Measurements from ENCODE around the gene LYAR.
A peak's percentile ranks its signal among the peaks of the same experiment; 100 is the strongest.
"Not testable (repeated sequence)": the region's sequence is repeated elsewhere in the genome, so short reads cannot be mapped to it uniquely, and the experiment has no call there.

LYAR gene

DNA sequence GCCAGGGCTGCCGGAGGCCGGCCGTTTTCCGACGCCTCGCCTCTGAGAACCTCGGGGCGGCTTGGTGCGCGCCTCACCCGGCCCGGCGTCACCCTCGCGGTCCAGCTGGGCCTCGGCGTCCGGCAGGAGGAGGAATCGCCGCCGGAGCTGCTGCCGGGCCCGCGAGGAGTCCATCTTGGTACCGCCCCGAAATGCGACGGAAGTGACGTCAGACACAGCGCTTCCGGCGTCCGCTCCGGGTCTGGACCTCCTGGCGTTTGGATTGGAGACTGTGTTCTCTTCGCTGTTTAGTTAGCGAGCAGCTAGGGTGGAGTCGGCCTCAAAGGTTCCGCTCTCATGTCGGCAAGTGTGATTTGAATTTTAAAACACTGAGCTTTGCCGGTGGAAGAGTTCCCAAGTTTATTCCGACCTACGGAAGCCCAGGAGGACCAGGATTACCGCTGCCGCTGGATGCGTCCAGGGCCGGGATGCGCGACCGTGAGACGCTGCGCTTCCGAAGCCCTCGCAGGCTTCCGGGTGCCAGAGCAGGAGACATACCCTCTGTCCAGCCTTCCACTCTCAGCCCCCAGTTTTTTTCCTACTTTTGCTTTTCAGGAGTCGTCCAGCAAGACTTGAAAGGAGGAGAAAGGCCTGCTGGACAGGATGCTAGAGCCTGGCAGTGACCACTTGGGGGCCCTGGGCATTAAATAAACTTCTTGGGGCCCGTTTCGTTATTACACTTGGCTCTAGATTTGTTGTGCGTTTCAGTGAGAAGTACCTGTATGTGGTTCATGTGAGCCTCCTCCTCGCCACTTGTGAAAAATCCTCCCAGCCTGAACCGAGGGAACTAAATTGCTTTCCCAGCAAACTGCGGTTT is 41.7 kb downstream of the LYAR start, which contains the start of gene TMEM128:
Gene TMEM128, minus strand, starts transcription at position 195 of the 856 bp plus-strand sequence. Its CDS starts 21 bp downstream, at position 174.
- H4K20me1 ChIP-seq (ENCODE audit: insufficient read depth, low read length): no peaks in the 10 kb centered on the region
- H3K9ac ChIP-seq (ENCODE audit: low read length): peak within 1 kb of the TSS; percentile 89
- no peaks in the 10 kb centered on the region for H3F3A ChIP-seq (ENCODE audit: insufficient read depth, low read length)
- no peak within 1 kb of the TSS; the same call in 1 of the 2 replicates for H2AFZ ChIP-seq (ENCODE audit: low read length)
- no peaks in the 10 kb centered on the region for H3K9me2 ChIP-seq (ENCODE audit: low read depth, low read length)
- peak within 1 kb of the TSS; percentile 84 for H3K4me3 ChIP-seq (ENCODE audit: low read depth, low read length, poor library complexity, severe bottlenecking)
- peaks cover 14% of the 10 kb centered on the region for H3K4me1 ChIP-seq (ENCODE audit: insufficient read depth, low read length, severe bottlenecking)
- TF ChIP-seq, protein P1, sequence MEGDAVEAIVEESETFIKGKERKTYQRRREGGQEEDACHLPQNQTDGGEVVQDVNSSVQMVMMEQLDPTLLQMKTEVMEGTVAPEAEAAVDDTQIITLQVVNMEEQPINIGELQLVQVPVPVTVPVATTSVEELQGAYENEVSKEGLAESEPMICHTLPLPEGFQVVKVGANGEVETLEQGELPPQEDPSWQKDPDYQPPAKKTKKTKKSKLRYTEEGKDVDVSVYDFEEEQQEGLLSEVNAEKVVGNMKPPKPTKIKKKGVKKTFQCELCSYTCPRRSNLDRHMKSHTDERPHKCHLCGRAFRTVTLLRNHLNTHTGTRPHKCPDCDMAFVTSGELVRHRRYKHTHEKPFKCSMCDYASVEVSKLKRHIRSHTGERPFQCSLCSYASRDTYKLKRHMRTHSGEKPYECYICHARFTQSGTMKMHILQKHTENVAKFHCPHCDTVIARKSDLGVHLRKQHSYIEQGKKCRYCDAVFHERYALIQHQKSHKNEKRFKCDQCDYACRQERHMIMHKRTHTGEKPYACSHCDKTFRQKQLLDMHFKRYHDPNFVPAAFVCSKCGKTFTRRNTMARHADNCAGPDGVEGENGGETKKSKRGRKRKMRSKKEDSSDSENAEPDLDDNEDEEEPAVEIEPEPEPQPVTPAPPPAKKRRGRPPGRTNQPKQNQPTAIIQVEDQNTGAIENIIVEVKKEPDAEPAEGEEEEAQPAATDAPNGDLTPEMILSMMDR (IDR thresholded peaks at IDR 0.05; ENCODE audit: low read length): no peak
- no peak for TF ChIP-seq EZH2 (IDR thresholded peaks at IDR 0.05; ENCODE audit: borderline replicate concordance, low read length)
- peak within 1 kb of the TSS; percentile 57 for H3K27ac ChIP-seq (ENCODE audit: low read depth, low read length, poor library complexity, severe bottlenecking)
- peaks cover 15% of the 10 kb centered on the region; the same call in 1 of the 2 replicates for H3K36me3 ChIP-seq (ENCODE audit: insufficient read depth, low read length)
- H3K79me2 ChIP-seq (ENCODE audit: insufficient read depth, low read length): 0 out of 2 replicates have a peak, but pooled peaks cover 5% of the 10 kb centered on the region
- H3K27me3 ChIP-seq (ENCODE audit: insufficient read depth, low read length): no peaks in the 10 kb centered on the region
- H3K4me2 ChIP-seq (ENCODE audit: low read length): peak within 1 kb of the TSS; percentile 96
- no peaks in the 10 kb centered on the region for H3K9me3 ChIP-seq (ENCODE audit: low read length)

DNA sequence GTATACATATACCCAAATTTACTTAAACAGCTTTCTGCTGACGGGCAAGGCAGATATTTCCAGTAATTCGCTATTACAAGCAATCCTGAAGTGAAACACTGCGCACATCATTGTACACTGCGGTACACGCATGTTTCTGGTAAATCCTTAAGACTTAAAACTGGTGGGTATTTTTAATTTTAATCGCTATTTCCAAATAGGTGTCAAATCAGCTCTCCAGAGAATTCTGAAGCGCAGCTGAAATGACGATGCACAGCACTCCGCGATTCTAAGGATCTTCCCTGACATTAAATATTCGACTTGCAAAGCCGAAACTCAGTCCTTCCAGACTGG is 42.3 kb downstream of the LYAR start:
- Histone ChIP-seq H3K9me2 (ENCODE audit: low read depth, low read length) (no peaks in the 10 kb centered on the region), H3F3A (ENCODE audit: insufficient read depth, low read length) (no peaks in the 10 kb centered on the region), H3K4me2 (ENCODE audit: low read length) (peak overlapping the region; percentile 96), H3K27me3 (ENCODE audit: insufficient read depth, low read length) (no peaks in the 10 kb centered on the region), H3K9ac (ENCODE audit: low read length) (peak overlapping the region; percentile 89), H3K36me3 (ENCODE audit: insufficient read depth, low read length) (peaks cover 15% of the 10 kb centered on the region; the same call in 1 of the 2 replicates), H3K4me3 (ENCODE audit: low read depth, low read length, poor library complexity, severe bottlenecking) (peak overlapping the region; percentile 84), H3K9me3 (ENCODE audit: low read length) (no peaks in the 10 kb centered on the region), H3K4me1 (ENCODE audit: insufficient read depth, low read length, severe bottlenecking) (peaks cover 14% of the 10 kb centered on the region), H3K27ac (ENCODE audit: low read depth, low read length, poor library complexity, severe bottlenecking) (no peak overlapping the region), H4K20me1 (ENCODE audit: insufficient read depth, low read length) (no peaks in the 10 kb centered on the region), H3K79me2 (ENCODE audit: insufficient read depth, low read length) (0 out of 2 replicates have a peak, but pooled peaks cover 5% of the 10 kb centered on the region), H2AFZ (ENCODE audit: low read length) (no peak overlapping the region)
- TF ChIP-seq, protein P1 (IDR thresholded peaks at IDR 0.05; ENCODE audit: low read length): no peak

DNA sequence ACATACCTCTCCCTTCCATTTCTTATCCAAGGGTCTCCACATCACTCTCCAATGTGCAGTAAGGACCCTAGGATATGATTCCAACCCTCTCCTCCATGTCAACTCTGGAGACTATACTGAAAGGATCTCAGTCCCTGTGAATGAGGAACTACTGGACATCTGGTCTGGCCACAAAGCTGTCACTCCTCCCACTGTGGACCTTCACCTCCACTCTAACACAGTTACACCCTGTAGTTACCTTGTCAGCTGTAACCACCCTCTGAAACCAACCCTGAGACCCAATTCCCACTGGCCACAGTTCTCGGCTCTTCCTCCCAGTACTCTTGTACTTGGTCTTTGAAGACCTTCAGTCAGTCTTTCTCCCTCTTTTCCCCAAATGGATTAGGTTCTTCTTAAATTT is 44.8 kb downstream of the LYAR start:
- H3K4me1 ChIP-seq (ENCODE audit: insufficient read depth, low read length, severe bottlenecking): peaks cover 14% of the 10 kb centered on the region
- H3K4me2 ChIP-seq (ENCODE audit: low read length): no peak overlapping the region
- no peak overlapping the region for H2AFZ ChIP-seq (ENCODE audit: low read length)
- H3K27ac ChIP-seq (ENCODE audit: low read depth, low read length, poor library complexity, severe bottlenecking): no peak overlapping the region
- H3F3A ChIP-seq (ENCODE audit: insufficient read depth, low read length): no peaks in the 10 kb centered on the region
- H4K20me1 ChIP-seq (ENCODE audit: insufficient read depth, low read length): no peaks in the 10 kb centered on the region
- no peak overlapping the region for H3K4me3 ChIP-seq (ENCODE audit: low read depth, low read length, poor library complexity, severe bottlenecking)
- no peaks in the 10 kb centered on the region for H3K9me3 ChIP-seq (ENCODE audit: low read length)
- no peak overlapping the region for H3K9ac ChIP-seq (ENCODE audit: low read length)
- H3K27me3 ChIP-seq (ENCODE audit: insufficient read depth, low read length): no peaks in the 10 kb centered on the region
- H3K9me2 ChIP-seq (ENCODE audit: low read depth, low read length): no peaks in the 10 kb centered on the region
- peaks cover 31% of the 10 kb centered on the region for H3K36me3 ChIP-seq (ENCODE audit: insufficient read depth, low read length)
- TF ChIP-seq, protein P1 (IDR thresholded peaks at IDR 0.05; ENCODE audit: low read length): no peak
- TF ChIP-seq EZH2 (IDR thresholded peaks at IDR 0.05; ENCODE audit: borderline replicate concordance, low read length): no peak
- H3K79me2 ChIP-seq (ENCODE audit: insufficient read depth, low read length): 0 out of 2 replicates have a peak, but pooled peaks cover 5% of the 10 kb centered on the region

DNA sequence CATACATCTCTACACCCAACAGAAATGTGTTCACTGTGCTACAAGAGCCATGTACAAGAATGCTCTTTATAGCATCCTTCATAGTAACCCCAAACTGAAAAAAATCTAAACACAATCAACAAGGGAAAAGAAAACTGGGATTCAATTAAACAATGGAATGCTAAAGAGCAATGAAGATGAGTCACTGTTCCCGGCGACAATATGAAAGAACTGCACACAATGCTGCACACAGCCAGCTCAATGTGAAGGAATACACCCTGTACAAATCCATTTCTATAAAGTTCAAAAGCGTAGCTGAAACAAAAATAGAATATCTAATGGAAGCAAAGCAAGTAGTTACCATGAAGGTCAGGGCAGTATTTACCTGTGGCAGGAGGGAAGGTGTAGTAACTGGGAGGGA is 50.4 kb downstream of the LYAR start:
- H3K79me2 ChIP-seq (ENCODE audit: insufficient read depth, low read length); H3K27ac ChIP-seq (ENCODE audit: low read depth, low read length, poor library complexity, severe bottlenecking); H3F3A ChIP-seq (ENCODE audit: insufficient read depth, low read length); H3K4me2 ChIP-seq (ENCODE audit: low read length); H2AFZ ChIP-seq (ENCODE audit: low read length); H3K9ac ChIP-seq (ENCODE audit: low read length); H3K27me3 ChIP-seq (ENCODE audit: insufficient read depth, low read length); H3K4me1 ChIP-seq (ENCODE audit: insufficient read depth, low read length, severe bottlenecking); H3K4me3 ChIP-seq (ENCODE audit: low read depth, low read length, poor library complexity, severe bottlenecking); H3K9me2 ChIP-seq (ENCODE audit: low read depth, low read length); H3K9me3 ChIP-seq (ENCODE audit: low read length); H4K20me1 ChIP-seq (ENCODE audit: insufficient read depth, low read length): not testable (repeated sequence)
- H3K36me3 ChIP-seq (ENCODE audit: insufficient read depth, low read length): peaks cover 28% of the 10 kb centered on the region

Data from OCI-LY1 (cell line).